GM19193 (cell line): ENCODE results near the gene GPD1.

Experiments
- POLR2A ChIP-seq: IDR thresholded peaks from 4 replicates; pipeline ENCODE4 v1.6.1; 2011; ENCODE audit not compliant: insufficient read depth, insufficient read length; ENCODE audit errors: extremely low read depth

GPD1 gene

GRCh38 chr12:50120953-50121352 is 17.1 kb downstream of the GPD1 start:
- TF ChIP-seq POLR2A: no peak

GRCh38 chr12:50121641-50122040 is 17.8 kb downstream of the GPD1 start:
- TF ChIP-seq POLR2A: no peak

- TF ChIP-seq POLR2A: no peak
Observed at GRCh38 chr12:50123203-50123602, 19.4 kb downstream of the GPD1 start.

- TF ChIP-seq POLR2A: no peak
Observed at GRCh38 chr12:50127546-50127945, 23.7 kb downstream of the GPD1 start.

GRCh38 chr12:50129290-50129689 is 25.5 kb downstream of the GPD1 start:
- no peak for TF ChIP-seq POLR2A

- no peak for TF ChIP-seq POLR2A
Observed at GRCh38 chr12:50132505-50133135, 28.8 kb downstream of the GPD1 start.

- TF ChIP-seq POLR2A: no peak
Observed at GRCh38 chr12:50142993-50143392, 39.2 kb downstream of the GPD1 start.

GRCh38 chr12:50145439-50145838 is 41.6 kb downstream of the GPD1 start:
- TF ChIP-seq POLR2A: no peak

GRCh38 chr12:50147281-50147680 is 43.5 kb downstream of the GPD1 start:
- no peak for TF ChIP-seq POLR2A

- no peak for TF ChIP-seq POLR2A
Observed at GRCh38 chr12:50149311-50149710, 45.5 kb downstream of the GPD1 start.

GRCh38 chr12:50151047-50151687 is 47.4 kb downstream of the GPD1 start:
- TF ChIP-seq POLR2A: no peak

GRCh38 chr12:50156641-50157040 is 52.8 kb downstream of the GPD1 start:
- TF ChIP-seq POLR2A: no peak

- no peak for TF ChIP-seq POLR2A
Observed at GRCh38 chr12:50157259-50157658, 53.5 kb downstream of the GPD1 start.

- no peak for TF ChIP-seq POLR2A
Observed at GRCh38 chr12:50160643-50161042, 56.8 kb downstream of the GPD1 start.
